Effector CD4-positive, alpha-beta T cell (primary cell): ENCODE results near the gene SMG9.

ENCODE experiments used
- DNase-seq: peaks from one replicate; pipeline ENCODE4 v3.0.0-alpha.2; 2020
- total RNA-seq: gene quantifications from one replicate; lab custom pipeline; 2026; lab: John Stamatoyannopoulos, UW

Gene SMG9
- 30.8 reads per million, percentile 57 among the genes with 10 or more reads in this experiment for total RNA-seq

GRCh38 chr19:43754503-43755255, at the start of gene SMG9:
Gene SMG9 (minus strand): TSS chr19:43754962. CDS start chr19:43750741, 4,221 bp downstream.
- peak; percentile 99 for DNase-seq

- no peak for DNase-seq
Observed at GRCh38 chr19:43804432-43804831, 49.7 kb upstream of the SMG9 start.

- DNase-seq: no peak
Observed at GRCh38 chr19:43802216-43802951, 47.6 kb upstream of the SMG9 start, which contains the start of gene LYPD5. Gene LYPD5 (minus strand): TSS chr19:43802447. CDS start chr19:43802380, 67 bp downstream.

GRCh38 chr19:43799502-43800142, 44.9 kb upstream of the SMG9 start:
- no peak for DNase-seq

GRCh38 chr19:43798546-43799409, 44.0 kb upstream of the SMG9 start:
- DNase-seq: peak; percentile 30

GRCh38 chr19:43798026-43798545, 43.3 kb upstream of the SMG9 start:
- DNase-seq: no peak

GRCh38 chr19:43797556-43797955, 42.8 kb upstream of the SMG9 start:
- no peak for DNase-seq

GRCh38 chr19:43797118-43797517, 42.4 kb upstream of the SMG9 start:
- DNase-seq: no peak

GRCh38 chr19:43790587-43790986, 35.8 kb upstream of the SMG9 start:
- no peak for DNase-seq

GRCh38 chr19:43789029-43789428, 34.3 kb upstream of the SMG9 start:
- no peak for DNase-seq

- no peak for DNase-seq
Observed at GRCh38 chr19:43786665-43787064, 31.9 kb upstream of the SMG9 start.

GRCh38 chr19:43784981-43785808, 30.4 kb upstream of the SMG9 start:
- peak; percentile 39 for DNase-seq

- peak; percentile 43 for DNase-seq
Observed at GRCh38 chr19:43784241-43784980, 29.6 kb upstream of the SMG9 start.

GRCh38 chr19:43783636-43784035, 28.9 kb upstream of the SMG9 start:
- DNase-seq: no peak

- DNase-seq: no peak
Observed at GRCh38 chr19:43782689-43783231, 28.0 kb upstream of the SMG9 start.

GRCh38 chr19:43782311-43782660, 27.5 kb upstream of the SMG9 start:
- no peak for DNase-seq

GRCh38 chr19:43781630-43782310, 27.0 kb upstream of the SMG9 start:
- no peak for DNase-seq

- peak; percentile 30 for DNase-seq
Observed at GRCh38 chr19:43780706-43781525, 26.2 kb upstream of the SMG9 start, which contains the start of gene KCNN4. Gene KCNN4 (minus strand): TSS chr19:43780973. CDS start chr19:43780861, 112 bp downstream.

GRCh38 chr19:43779820-43780219, 25.1 kb upstream of the SMG9 start:
- DNase-seq: no peak
